K562 (cell line): ENCODE measurements around the gene OCEL1. TPM values are rescaled to one million over a fixed set of nuclear protein-coding genes. Genes with fewer than 3 reads are reported as not detected.

Source experiments
- COPS2 ChIP-seq: fragments of 450-650 bp; conservative IDR thresholded peaks from 2 replicates; pipeline ENCODE4 v1.6.1; 2016; ENCODE audit warnings: mild to moderate bottlenecking, moderate library complexity
- HLTF ChIP-seq: fragments of 450-650 bp; IDR thresholded peaks from 2 replicates; pipeline ENCODE4 v1.6.1; 2016
- MAFG ChIP-seq: fragments of 450-650 bp; conservative IDR thresholded peaks from 2 replicates; pipeline ENCODE4 v1.6.1; 2016; ENCODE audit warnings: missing genetic modification characterization, missing compliant biosample characterization
- NFE2 ChIP-seq: IDR thresholded peaks from 2 replicates; pipeline ENCODE4 v1.6.1; 2014; ENCODE audit warnings: antibody characterized with exemption, low read depth
- NONO ChIP-seq, 2 experiments: fragments of 200-400 bp in 1 of 2; fragments of 450-650 bp in 1 of 2; formaldehyde crosslinking in 1 of 2; IDR thresholded peaks; 2 replicates each; pipeline ENCODE4 v1.6.1; 2017; ENCODE audit warnings: low read depth in 2 of 2, mild to moderate bottlenecking in 2 of 2, moderate library complexity in 2 of 2, low read length in 1 of 2
- POLR3G ChIP-seq: IDR thresholded peaks from 2 replicates; pipeline ENCODE4 v1.6.1; 2011; ENCODE audit not compliant: insufficient read length, insufficient replicate concordance; ENCODE audit errors: extremely low read depth
- PURB ChIP-seq: sonication (generic); formaldehyde crosslinking; IDR thresholded peaks from 2 replicates; pipeline ENCODE4 v1.9.0; 2021; ENCODE audit warnings: low read depth, mild to moderate bottlenecking, missing genetic modification reagents
- RBM15 ChIP-seq: fragments of 200-400 bp; formaldehyde crosslinking; IDR thresholded peaks from 2 replicates; pipeline ENCODE4 v1.6.1; 2018; ENCODE audit warnings: mild to moderate bottlenecking, low read length, moderate library complexity; ENCODE audit not compliant: insufficient read depth
- RBM17 ChIP-seq: fragments of 200-400 bp; formaldehyde crosslinking; IDR thresholded peaks from 2 replicates; pipeline ENCODE4 v1.6.1; 2017; ENCODE audit warnings: low read depth, mild to moderate bottlenecking, low read length, borderline replicate concordance
- RFX1 ChIP-seq: fragments of 450-650 bp; IDR thresholded peaks from 2 replicates; pipeline ENCODE4 v1.6.1; 2016; ENCODE audit warnings: mild to moderate bottlenecking, moderate library complexity
- SMARCA4 ChIP-seq: fragments of 450-650 bp; IDR thresholded peaks from 2 replicates; pipeline ENCODE4 v1.6.1; 2016
- TOE1 ChIP-seq, 2 experiments: fragments of 450-650 bp in 1 of 2; sonication (generic) in 1 of 2; formaldehyde crosslinking in 1 of 2; IDR thresholded peaks; 2 replicates each; pipeline versions ENCODE4 v1.7.1 to v1.8.0; 2016 to 2022; ENCODE audit warnings: borderline replicate concordance in 2 of 2, mild to moderate bottlenecking in 2 of 2, antibody characterized with exemption in 1 of 2, inconsistent platforms in 1 of 2, low read depth in 1 of 2, missing genetic modification reagents in 1 of 2, moderate library complexity in 1 of 2
- WHSC1 ChIP-seq: IDR thresholded peaks from one replicate; pipeline ENCODE4 v1.6.1; 2012; ENCODE audit warnings: low read length, control low read depth, inconsistent platforms
- ZBED1 ChIP-seq: IDR thresholded peaks from 2 replicates; pipeline ENCODE4 v1.6.1; 2014
- ZNF140 ChIP-seq: fragments of 250-450 bp; sonication (Bioruptor Pico); IDR thresholded peaks from 2 replicates; pipeline ENCODE4 v1.8.0; 2021; ENCODE audit warnings: moderate library complexity, mild to moderate bottlenecking, inconsistent platforms
- ZNF444 ChIP-seq: fragments of 250-450 bp; sonication (Bioruptor Pico); IDR thresholded peaks from 2 replicates; pipeline ENCODE4 v1.4.0; 2020; ENCODE audit warnings: mild to moderate bottlenecking, moderate library complexity
- polyA plus RNA-seq, 8 experiments: library from polyadenylated mRNA; depleted of rRNA in 4 of 8; stranded (reverse) in 5 of 8; unstranded in 3 of 8; fragments of >200 nt; fragmentation: Nextera tagmentation in 2 of 8; fragmentation: Illumina TruSeq in 1 of 8; extraction: Ambion mirVana in 2 of 8; extraction: Trizol in 1 of 8; gene quantifications; 2 replicates each; pipeline versions ENCODE4 v1.2.1 to v1.2.3, GENCODE V29; 2011 to 2014; ENCODE audit warnings: inconsistent platforms in 1 of 8, missing spikeins in 1 of 8
- total RNA-seq, 7 experiments: library from RNA; depleted of rRNA in 6 of 7; stranded (reverse); fragments of >200 nt in 6 of 7; fragmentation: Illumina TruSeq in 2 of 7; extraction: Trizol in 2 of 7; gene quantifications; 2 replicates each; pipeline versions ENCODE4 v1.2.1 to v1.2.3, GENCODE V29; 2011 to 2021; ENCODE audit warnings: low replicate concordance in 1 of 7
- TF ChIP-seq, protein P1 (sequence below): fragments of 250-450 bp; sonication (Bioruptor Pico); IDR thresholded peaks from 2 replicates; pipeline ENCODE4 v1.8.0; 2021; ENCODE audit warnings: moderate library complexity, mild to moderate bottlenecking, inconsistent platforms
- TF ChIP-seq, protein P2 (sequence below): fragments of 250-450 bp; sonication (Bioruptor Pico); IDR thresholded peaks from 2 replicates; pipeline ENCODE4 v1.8.0; 2022; ENCODE audit warnings: inconsistent platforms, mild to moderate bottlenecking, moderate library complexity, borderline replicate concordance
- TF ChIP-seq, protein P3 (sequence below): fragments of 250-450 bp; sonication (Bioruptor Pico); IDR thresholded peaks from 2 replicates; pipeline ENCODE4 v1.5.0; 2021; ENCODE audit warnings: mild to moderate bottlenecking, moderate library complexity
- TF ChIP-seq, protein P4 (sequence below): fragments of 250-450 bp; sonication (Bioruptor Pico); IDR thresholded peaks from 2 replicates; pipeline ENCODE4 v1.5.0; 2020; ENCODE audit warnings: mild to moderate bottlenecking

Gene OCEL1
- total and polyA plus RNA-seq, 9 of the 15 experiments (the other 6 are each of a cell fraction or from before 2014, with no cell fraction given): 8.0 to 38.0 (median 12.4) TPM

DNA sequence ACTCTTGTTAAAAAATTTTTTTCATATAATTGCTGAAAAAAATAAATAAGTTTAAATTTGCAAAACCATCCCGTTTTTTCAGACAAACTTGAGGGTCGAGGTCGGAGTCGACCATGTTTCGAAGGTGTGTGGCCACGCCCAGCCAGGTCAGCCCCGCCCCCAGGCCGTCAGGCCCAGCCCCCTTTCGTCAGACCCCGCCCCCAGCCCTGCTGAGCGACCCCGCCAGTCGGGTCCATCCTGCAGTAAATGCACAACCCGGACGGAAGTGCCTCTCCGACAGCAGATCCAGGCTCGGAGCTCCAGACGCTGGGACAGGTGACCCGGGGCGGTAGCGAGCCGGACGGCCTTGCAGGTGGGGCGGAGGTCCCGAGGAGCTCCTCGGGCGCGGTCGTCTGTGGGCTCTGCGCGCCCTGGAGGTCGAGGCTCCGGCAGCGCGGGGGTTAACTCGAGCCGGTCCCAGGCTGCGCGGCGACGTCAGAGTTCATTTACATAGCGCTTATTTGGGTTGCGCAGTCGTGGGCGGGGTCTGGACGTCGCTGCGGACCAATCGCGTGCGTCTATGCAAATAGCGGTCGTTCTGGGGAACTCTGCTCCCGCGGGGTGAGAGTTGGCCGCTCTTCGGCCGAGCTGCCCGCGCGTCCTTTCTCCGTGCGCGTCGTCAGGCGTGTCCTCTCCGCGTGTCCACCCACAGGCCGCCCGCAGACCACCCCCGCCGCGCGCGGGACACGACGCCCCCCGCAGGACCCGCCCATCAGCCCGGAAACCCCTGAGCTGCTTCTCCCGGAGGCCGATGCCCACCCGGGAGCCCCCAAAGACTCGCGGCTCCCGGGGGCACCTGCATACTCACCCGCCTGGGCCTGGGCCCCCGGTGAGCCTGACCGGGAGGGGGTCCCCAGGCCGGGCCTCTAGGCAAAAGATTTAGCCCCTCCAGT is at the start of gene OCEL1 (continued):
- TF ChIP-seq TOE1 (IDR thresholded peaks at IDR 0.05; ENCODE audit: borderline replicate concordance) (peak; percentile 92), TOE1 (CRISPR knock-in tag; IDR thresholded peaks at IDR 0.05; ENCODE audit: borderline replicate concordance, low read depth) (no peak), COPS2 (no peak), MAFG (tag) (no peak), NFE2 (no peak), POLR3G (no peak), PURB (CRISPR knock-in tag) (no peak), ZNF140 (no peak), ZBED1 (no peak), RFX1 (no peak), WHSC1 (no peak), RBM15 (no peak), NONO (IDR thresholded peaks at IDR 0.05; ENCODE audit: low read depth in 2 of 2, low read length in 1 of 2) (peak; percentile 72 to 74; a peak in 3 of 4 replicates), SMARCA4 (no peak), HLTF (no peak), ZNF444 (CRISPR knock-in tag) (no peak), RBM17 (no peak)
- TF ChIP-seq, protein P1, sequence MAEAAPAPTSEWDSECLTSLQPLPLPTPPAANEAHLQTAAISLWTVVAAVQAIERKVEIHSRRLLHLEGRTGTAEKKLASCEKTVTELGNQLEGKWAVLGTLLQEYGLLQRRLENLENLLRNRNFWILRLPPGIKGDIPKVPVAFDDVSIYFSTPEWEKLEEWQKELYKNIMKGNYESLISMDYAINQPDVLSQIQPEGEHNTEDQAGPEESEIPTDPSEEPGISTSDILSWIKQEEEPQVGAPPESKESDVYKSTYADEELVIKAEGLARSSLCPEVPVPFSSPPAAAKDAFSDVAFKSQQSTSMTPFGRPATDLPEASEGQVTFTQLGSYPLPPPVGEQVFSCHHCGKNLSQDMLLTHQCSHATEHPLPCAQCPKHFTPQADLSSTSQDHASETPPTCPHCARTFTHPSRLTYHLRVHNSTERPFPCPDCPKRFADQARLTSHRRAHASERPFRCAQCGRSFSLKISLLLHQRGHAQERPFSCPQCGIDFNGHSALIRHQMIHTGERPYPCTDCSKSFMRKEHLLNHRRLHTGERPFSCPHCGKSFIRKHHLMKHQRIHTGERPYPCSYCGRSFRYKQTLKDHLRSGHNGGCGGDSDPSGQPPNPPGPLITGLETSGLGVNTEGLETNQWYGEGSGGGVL: no peak
- TF ChIP-seq, protein P2, sequence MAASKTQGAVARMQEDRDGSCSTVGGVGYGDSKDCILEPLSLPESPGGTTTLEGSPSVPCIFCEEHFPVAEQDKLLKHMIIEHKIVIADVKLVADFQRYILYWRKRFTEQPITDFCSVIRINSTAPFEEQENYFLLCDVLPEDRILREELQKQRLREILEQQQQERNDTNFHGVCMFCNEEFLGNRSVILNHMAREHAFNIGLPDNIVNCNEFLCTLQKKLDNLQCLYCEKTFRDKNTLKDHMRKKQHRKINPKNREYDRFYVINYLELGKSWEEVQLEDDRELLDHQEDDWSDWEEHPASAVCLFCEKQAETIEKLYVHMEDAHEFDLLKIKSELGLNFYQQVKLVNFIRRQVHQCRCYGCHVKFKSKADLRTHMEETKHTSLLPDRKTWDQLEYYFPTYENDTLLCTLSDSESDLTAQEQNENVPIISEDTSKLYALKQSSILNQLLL: no peak
- TF ChIP-seq, protein P3, sequence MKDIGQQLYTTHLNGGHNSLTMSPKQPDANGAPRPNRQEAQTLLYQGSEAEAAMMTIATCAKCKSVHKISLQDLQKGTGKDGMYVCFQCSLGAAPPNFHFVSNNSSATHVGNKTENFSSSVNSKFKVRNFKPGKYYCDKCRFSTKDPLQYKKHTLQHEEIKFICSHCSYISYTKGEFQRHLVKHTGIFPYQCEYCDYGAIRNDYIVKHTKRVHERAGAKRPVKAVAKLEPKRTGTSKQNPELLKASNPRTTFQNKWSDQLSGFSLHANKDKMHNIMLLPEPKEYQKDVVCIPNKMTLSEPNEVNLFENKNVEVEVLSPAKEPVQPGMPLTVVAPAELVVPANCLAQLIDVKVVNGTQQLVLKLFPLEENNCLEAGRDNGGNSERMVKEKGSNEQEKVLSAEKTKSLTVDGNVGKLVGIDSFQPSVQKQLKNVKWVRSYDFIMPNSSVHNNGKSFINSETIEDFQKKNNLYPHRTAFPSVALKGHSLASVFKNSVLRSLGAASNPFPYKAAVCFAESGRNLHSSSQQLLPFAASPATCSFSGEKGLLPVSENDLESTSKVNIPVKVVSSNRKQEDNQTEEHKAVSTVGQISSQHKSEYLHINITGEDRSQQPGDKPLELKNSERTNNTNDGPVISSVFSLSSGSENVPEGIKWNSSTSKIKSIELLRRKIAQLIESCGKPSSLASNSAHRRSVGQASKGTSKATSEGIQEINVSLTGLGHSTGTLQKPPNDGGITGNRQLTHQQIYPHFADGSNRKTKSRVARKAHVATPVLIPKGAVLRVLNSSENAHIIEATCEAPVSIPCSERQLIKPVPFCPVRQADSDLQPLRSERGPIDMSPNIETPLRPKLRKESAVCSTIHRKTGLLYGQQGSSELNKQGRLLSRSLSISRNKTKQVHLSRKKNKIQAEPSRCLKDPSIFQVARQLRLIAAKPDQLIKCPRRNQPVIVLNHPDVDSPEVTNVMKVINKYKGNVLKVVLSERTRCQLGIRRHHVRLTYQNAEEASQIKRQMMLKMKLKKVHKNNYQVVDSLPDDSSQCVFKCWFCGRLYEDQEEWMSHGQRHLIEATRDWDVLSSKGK (CRISPR knock-in tag): no peak
- TF ChIP-seq, protein P4, sequence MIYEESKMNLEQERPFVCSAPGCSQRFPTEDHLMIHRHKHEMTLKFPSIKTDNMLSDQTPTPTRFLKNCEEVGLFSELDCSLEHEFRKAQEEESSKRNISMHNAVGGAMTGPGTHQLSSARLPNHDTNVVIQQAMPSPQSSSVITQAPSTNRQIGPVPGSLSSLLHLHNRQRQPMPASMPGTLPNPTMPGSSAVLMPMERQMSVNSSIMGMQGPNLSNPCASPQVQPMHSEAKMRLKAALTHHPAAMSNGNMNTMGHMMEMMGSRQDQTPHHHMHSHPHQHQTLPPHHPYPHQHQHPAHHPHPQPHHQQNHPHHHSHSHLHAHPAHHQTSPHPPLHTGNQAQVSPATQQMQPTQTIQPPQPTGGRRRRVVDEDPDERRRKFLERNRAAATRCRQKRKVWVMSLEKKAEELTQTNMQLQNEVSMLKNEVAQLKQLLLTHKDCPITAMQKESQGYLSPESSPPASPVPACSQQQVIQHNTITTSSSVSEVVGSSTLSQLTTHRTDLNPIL: no peak
